ENCODE results near the gene NDUFAF2. TPM values are rescaled to one million over a fixed set of nuclear protein-coding genes. Genes with fewer than 3 reads are reported as not detected.
"Not testable (repeated sequence)": the region's sequence is repeated elsewhere in the genome, so short reads cannot be mapped to it uniquely, and the experiment has no call there.

NDUFAF2 gene
- total RNA-seq, 5 donors from 2014 or later (not counting 1 experiment from before 2014, with no cell fraction given), result 10.8 to 18.4 (median 18.0) TPM

GRCh38 chr5:60978968-60979367 is 34.0 kb downstream of the NDUFAF2 start:
- ATAC-seq (replicated peaks in 1 of 4), result no peak
- Histone ChIP-seq H3K4me3 (ENCODE audit: control insufficient read depth in 1 of 2, extremely low read depth in 1 of 2, low read length in 1 of 2) (no peak overlapping the region), H3K4me1 (ENCODE audit: control insufficient read depth in 1 of 2, extremely low read depth in 1 of 2, insufficient read depth in 2 of 2, low read length in 2 of 2) (no peaks in the 10 kb centered on the region), H3K9me3 (peaks cover 3% of the 10 kb centered on the region), H3K36me3 (ENCODE audit: control insufficient read depth in 2 of 2, extremely low read depth in 1 of 2, insufficient read depth in 1 of 2, low read length in 1 of 2) (no peaks in the 10 kb centered on the region), H3K27ac (ENCODE audit: low read length) (no peak overlapping the region), H3K27me3 (replicated peaks in 1 of 2; ENCODE audit: control insufficient read depth in 2 of 2, extremely low read depth in 1 of 2, insufficient read depth in 2 of 2, low read length in 1 of 2) (no peaks in the 10 kb centered on the region)
- H3K27ac Mint-ChIP-seq, result no peak overlapping the region
- ChIA-PET CTCF (no interaction called here), POLR2A (interaction anchor here in 1 of 2 donors (1.4 kb wide), 1 partner anchor 14 kb away, joined by 4 read pairs; no protein-coding TSS in a partner anchor)
- H3K27me3 Mint-ChIP-seq, result no peaks in the 10 kb centered on the region
- 60% methylated on average over 1 of the region's 1 CpG for WGBS (ENCODE audit: insufficient coverage)
- H3K36me3 Mint-ChIP-seq, result peaks cover 48% of the 10 kb centered on the region
- peaks cover 11 to 24% (median 14%) of the 10 kb centered on the region in 3 donors for H3K9me3 Mint-ChIP-seq
- DNase-seq, result no peak
- H3K4me1 Mint-ChIP-seq, result peaks cover 7 to 17% (median 11%) of the 10 kb centered on the region in 3 donors
- H3K4me3 Mint-ChIP-seq, result no peak overlapping the region

GRCh38 chr5:60980511-60980910 is 35.5 kb downstream of the NDUFAF2 start:
- no peak overlapping the region for H3K27ac Mint-ChIP-seq
- H3K27ac ChIP-seq (ENCODE audit: low read length), result no peak overlapping the region
- ChIA-PET POLR2A (no interaction called here), CTCF (interaction anchor here in 1 of 2 donors (0.6 kb wide), 1 partner anchor 98 kb away, joined by 3 read pairs; no protein-coding TSS in a partner anchor)
- H3K4me3 Mint-ChIP-seq, result no peak overlapping the region
- H3K9me3 ChIP-seq, result peaks cover 3% of the 10 kb centered on the region
- peaks cover 2 to 10% (median 4%) of the 10 kb centered on the region in 3 donors for H3K4me1 Mint-ChIP-seq
- H3K36me3 Mint-ChIP-seq, result peaks cover 50% of the 10 kb centered on the region
- peaks cover 18 to 31% (median 19%) of the 10 kb centered on the region in 3 donors for H3K9me3 Mint-ChIP-seq
- WGBS (ENCODE audit: insufficient coverage), result no CpG with 5 or more reads among the region's 2 CpGs
- H3K36me3 ChIP-seq (ENCODE audit: control insufficient read depth in 2 of 2, extremely low read depth in 1 of 2, insufficient read depth in 1 of 2, low read length in 1 of 2), result no peaks in the 10 kb centered on the region
- H3K4me3 ChIP-seq (ENCODE audit: control insufficient read depth in 1 of 2, extremely low read depth in 1 of 2, low read length in 1 of 2), result no peak overlapping the region
- DNase-seq (no peak), ATAC-seq (replicated peaks in 1 of 4) (no peak)
- H3K27me3 Mint-ChIP-seq, result no peaks in the 10 kb centered on the region
- no peaks in the 10 kb centered on the region for H3K4me1 ChIP-seq (ENCODE audit: control insufficient read depth in 1 of 2, extremely low read depth in 1 of 2, insufficient read depth in 2 of 2, low read length in 2 of 2)
- no peaks in the 10 kb centered on the region for H3K27me3 ChIP-seq (replicated peaks in 1 of 2; ENCODE audit: control insufficient read depth in 2 of 2, extremely low read depth in 1 of 2, insufficient read depth in 2 of 2, low read length in 1 of 2)

GRCh38 chr5:60982127-60982526 is 37.1 kb downstream of the NDUFAF2 start:
- ATAC-seq (replicated peaks in 1 of 4); H3K4me1 Mint-ChIP-seq; H3K4me1 ChIP-seq (ENCODE audit: control insufficient read depth in 1 of 2, extremely low read depth in 1 of 2, insufficient read depth in 2 of 2, low read length in 2 of 2); H3K27ac ChIP-seq (ENCODE audit: low read length); H3K36me3 ChIP-seq (ENCODE audit: control insufficient read depth in 2 of 2, extremely low read depth in 1 of 2, insufficient read depth in 1 of 2, low read length in 1 of 2); DNase-seq; H3K27me3 ChIP-seq (replicated peaks in 1 of 2; ENCODE audit: control insufficient read depth in 2 of 2, extremely low read depth in 1 of 2, insufficient read depth in 2 of 2, low read length in 1 of 2); H3K4me3 ChIP-seq (ENCODE audit: control insufficient read depth in 1 of 2, extremely low read depth in 1 of 2, low read length in 1 of 2); POLR2A ChIA-PET; H3K27me3 Mint-ChIP-seq; H3K9me3 ChIP-seq; H3K27ac Mint-ChIP-seq; H3K4me3 Mint-ChIP-seq: not testable (repeated sequence)
- CTCF ChIA-PET, result interaction anchor here in 1 of 2 donors (0.6 kb wide), 1 partner anchor 656 kb away, joined by 5 read pairs; no protein-coding TSS in a partner anchor
- peaks cover 22 to 45% (median 31%) of the 10 kb centered on the region in 3 donors for H3K9me3 Mint-ChIP-seq
- peaks cover 58% of the 10 kb centered on the region for H3K36me3 Mint-ChIP-seq
- 100% methylated on average over 1 of the region's 3 CpGs for WGBS (ENCODE audit: insufficient coverage)

- ChIA-PET POLR2A (no interaction called here), CTCF (no interaction called here)
- H3K9me3 Mint-ChIP-seq, result peaks cover 26 to 59% (median 35%) of the 10 kb centered on the region in 3 donors
- DNase-seq (no peak), ATAC-seq (replicated peaks in 1 of 4) (no peak)
- peaks cover 2% of the 10 kb centered on the region for H3K9me3 ChIP-seq
- no peak overlapping the region for H3K27ac ChIP-seq (ENCODE audit: low read length)
- H3K36me3 ChIP-seq (ENCODE audit: control insufficient read depth in 2 of 2, extremely low read depth in 1 of 2, insufficient read depth in 1 of 2, low read length in 1 of 2), result peaks cover 2 to 9% of the 10 kb centered on the region in 2 donors
- H3K27me3 Mint-ChIP-seq, result no peaks in the 10 kb centered on the region
- H3K36me3 Mint-ChIP-seq, result peaks cover 62% of the 10 kb centered on the region
- H3K27me3 ChIP-seq (replicated peaks in 1 of 2; ENCODE audit: control insufficient read depth in 2 of 2, extremely low read depth in 1 of 2, insufficient read depth in 2 of 2, low read length in 1 of 2), result no peaks in the 10 kb centered on the region
- H3K4me3 Mint-ChIP-seq, result no peak overlapping the region
- no CpG with 5 or more reads among the region's 4 CpGs for WGBS (ENCODE audit: insufficient coverage)
- H3K27ac Mint-ChIP-seq, result no peak overlapping the region
- no peaks in the 10 kb centered on the region for H3K4me1 ChIP-seq (ENCODE audit: control insufficient read depth in 1 of 2, extremely low read depth in 1 of 2, insufficient read depth in 2 of 2, low read length in 2 of 2)
- H3K4me1 Mint-ChIP-seq, result peaks cover 4 to 8% (median 4%) of the 10 kb centered on the region in 3 donors
- no peak overlapping the region for H3K4me3 ChIP-seq (ENCODE audit: control insufficient read depth in 1 of 2, extremely low read depth in 1 of 2, low read length in 1 of 2)
These were observed 44.8 kb downstream of the NDUFAF2 start for GRCh38 chr5:60989790-60990189.

- Mint-ChIP-seq H3K27me3 (no peaks in the 10 kb centered on the region), H3K9me3 (peaks cover 12 to 30% (median 15%) of the 10 kb centered on the region in 3 donors), H3K27ac (no peak overlapping the region), H3K36me3 (peaks cover 52% of the 10 kb centered on the region), H3K4me1 (peaks cover 17 to 27% (median 18%) of the 10 kb centered on the region in 3 donors), H3K4me3 (no peak overlapping the region)
- Histone ChIP-seq H3K27me3 (replicated peaks in 1 of 2; ENCODE audit: control insufficient read depth in 2 of 2, extremely low read depth in 1 of 2, insufficient read depth in 2 of 2, low read length in 1 of 2) (no peaks in the 10 kb centered on the region), H3K4me1 (ENCODE audit: control insufficient read depth in 1 of 2, extremely low read depth in 1 of 2, insufficient read depth in 2 of 2, low read length in 2 of 2) (peaks cover 0 to 3% of the 10 kb centered on the region in 2 experiments), H3K4me3 (ENCODE audit: control insufficient read depth in 1 of 2, extremely low read depth in 1 of 2, low read length in 1 of 2) (peak overlapping the region in 1 of 2 donors; percentile 15), H3K27ac (ENCODE audit: low read length) (no peak overlapping the region), H3K9me3 (peaks cover 2% of the 10 kb centered on the region), H3K36me3 (ENCODE audit: control insufficient read depth in 2 of 2, extremely low read depth in 1 of 2, insufficient read depth in 1 of 2, low read length in 1 of 2) (peaks cover 2 to 9% of the 10 kb centered on the region in 2 donors)
- DNase-seq (no peak), ATAC-seq (replicated peaks in 1 of 4) (no peak)
- ChIA-PET POLR2A (no interaction called here), CTCF (no interaction called here)
- WGBS (ENCODE audit: insufficient coverage), result 95% methylated on average over 5 of the region's 6 CpGs
These were observed 47.9 kb downstream of the NDUFAF2 start for GRCh38 chr5:60992871-60993270.

GRCh38 chr5:60993425-60993824 is 48.4 kb downstream of the NDUFAF2 start:
- peaks cover 2 to 9% of the 10 kb centered on the region in 2 donors for H3K36me3 ChIP-seq (ENCODE audit: control insufficient read depth in 2 of 2, extremely low read depth in 1 of 2, insufficient read depth in 1 of 2, low read length in 1 of 2)
- no peak for ATAC-seq (replicated peaks in 1 of 4)
- H3K27ac Mint-ChIP-seq, result no peak overlapping the region
- ChIA-PET CTCF (no interaction called here), POLR2A (no interaction called here)
- H3K4me3 Mint-ChIP-seq, result no peak overlapping the region
- no peak for DNase-seq
- peak overlapping the region in 1 of 2 donors; percentile 15 for H3K4me3 ChIP-seq (ENCODE audit: control insufficient read depth in 1 of 2, extremely low read depth in 1 of 2, low read length in 1 of 2)
- peaks cover 46% of the 10 kb centered on the region for H3K36me3 Mint-ChIP-seq
- peaks cover 11 to 25% (median 15%) of the 10 kb centered on the region in 3 donors for H3K9me3 Mint-ChIP-seq
- WGBS (ENCODE audit: insufficient coverage), result 100% methylated on average over 1 of the region's 2 CpGs
- peaks cover 17 to 28% (median 18%) of the 10 kb centered on the region in 3 donors for H3K4me1 Mint-ChIP-seq
- H3K9me3 ChIP-seq, result peaks cover 2% of the 10 kb centered on the region
- H3K27me3 ChIP-seq (replicated peaks in 1 of 2; ENCODE audit: control insufficient read depth in 2 of 2, extremely low read depth in 1 of 2, insufficient read depth in 2 of 2, low read length in 1 of 2), result no peaks in the 10 kb centered on the region
- no peak overlapping the region for H3K27ac ChIP-seq (ENCODE audit: low read length)
- H3K4me1 ChIP-seq (ENCODE audit: control insufficient read depth in 1 of 2, extremely low read depth in 1 of 2, insufficient read depth in 2 of 2, low read length in 2 of 2), result peaks cover 0 to 3% of the 10 kb centered on the region in 2 experiments
- H3K27me3 Mint-ChIP-seq, result no peaks in the 10 kb centered on the region

All from T-cell (primary cell).